Suprapubic skin (tissue), 3 donors: ENCODE results near the gene HOXC5.

ENCODE experiments used
- CTCF ChIP-seq, 2 donors: fragments of 200-600 bp in 1 of 2; fragments of 450-650 bp in 1 of 2; sonication (generic) in 1 of 2; IDR thresholded peaks; one replicate each; pipeline ENCODE4 v1.5.1; 2016 to 2019; ENCODE audit warnings: antibody characterized with exemption in 2 of 2, mild to moderate bottlenecking in 1 of 2, moderate library complexity in 1 of 2
- POLR2AphosphoS5 ChIP-seq, 3 donors: sonication (generic); formaldehyde crosslinking; IDR thresholded peaks; one replicate each; pipeline ENCODE4 v1.6.1; 2017; ENCODE audit warnings: antibody characterized with exemption in 3 of 3

GRCh38 chr12:54038284-54038870, 5.5 kb downstream of the HOXC5 start:
- no peak for TF ChIP-seq CTCF (IDR thresholded peaks at IDR 0.05)
- no peak for TF ChIP-seq POLR2AphosphoS5 (IDR thresholded peaks at IDR 0.05)
